ENCODE measurements around the gene FAM204A. TPM values are rescaled to one million over a fixed set of nuclear protein-coding genes. Genes with fewer than 3 reads are reported as not detected.

FAM204A gene
- polyA plus RNA-seq, 2 donors = 22.1 to 37.6 TPM

- no peak overlapping the region for H3K27ac ChIP-seq (ENCODE audit: low read depth in 2 of 2, low read length in 1 of 2)
- no peaks in the 10 kb centered on the region for H3K36me3 ChIP-seq (ENCODE audit: control insufficient read depth in 2 of 2, insufficient read depth in 2 of 2, low read length in 1 of 2)
- H3K4me1 ChIP-seq (ENCODE audit: control insufficient read depth in 2 of 2, insufficient read depth in 2 of 2, low read length in 1 of 2) = no peaks in the 10 kb centered on the region
- H3K4me3 ChIP-seq (ENCODE audit: low read depth in 1 of 2, low read length in 2 of 2) = no peak overlapping the region
- WGBS, 2 donors = 92 to 95% methylated on average over 7 of the region's 7 CpGs
- no peaks in the 10 kb centered on the region for H3K27me3 ChIP-seq (ENCODE audit: control insufficient read depth in 1 of 2, insufficient read depth in 2 of 2, low read length in 2 of 2)
- H3K9me3 ChIP-seq (ENCODE audit: control insufficient read depth in 2 of 2, insufficient read depth in 1 of 2, low read depth in 1 of 2, low read length in 1 of 2) = no peaks in the 10 kb centered on the region
Observed at GRCh38 chr10:118298787-118299186, 43.3 kb downstream of the FAM204A start.

GRCh38 chr10:118291122-118291521, 51.0 kb downstream of the FAM204A start:
- Histone ChIP-seq H3K36me3 (ENCODE audit: control insufficient read depth in 2 of 2, insufficient read depth in 2 of 2, low read length in 1 of 2) (no peaks in the 10 kb centered on the region), H3K27ac (ENCODE audit: low read depth in 2 of 2, low read length in 1 of 2) (no peak overlapping the region), H3K9me3 (ENCODE audit: control insufficient read depth in 2 of 2, insufficient read depth in 1 of 2, low read depth in 1 of 2, low read length in 1 of 2) (no peaks in the 10 kb centered on the region), H3K4me1 (ENCODE audit: control insufficient read depth in 2 of 2, insufficient read depth in 2 of 2, low read length in 1 of 2) (no peaks in the 10 kb centered on the region), H3K27me3 (ENCODE audit: control insufficient read depth in 1 of 2, insufficient read depth in 2 of 2, low read length in 2 of 2) (no peaks in the 10 kb centered on the region), H3K4me3 (ENCODE audit: low read depth in 1 of 2, low read length in 2 of 2) (no peak overlapping the region)

DNA sequence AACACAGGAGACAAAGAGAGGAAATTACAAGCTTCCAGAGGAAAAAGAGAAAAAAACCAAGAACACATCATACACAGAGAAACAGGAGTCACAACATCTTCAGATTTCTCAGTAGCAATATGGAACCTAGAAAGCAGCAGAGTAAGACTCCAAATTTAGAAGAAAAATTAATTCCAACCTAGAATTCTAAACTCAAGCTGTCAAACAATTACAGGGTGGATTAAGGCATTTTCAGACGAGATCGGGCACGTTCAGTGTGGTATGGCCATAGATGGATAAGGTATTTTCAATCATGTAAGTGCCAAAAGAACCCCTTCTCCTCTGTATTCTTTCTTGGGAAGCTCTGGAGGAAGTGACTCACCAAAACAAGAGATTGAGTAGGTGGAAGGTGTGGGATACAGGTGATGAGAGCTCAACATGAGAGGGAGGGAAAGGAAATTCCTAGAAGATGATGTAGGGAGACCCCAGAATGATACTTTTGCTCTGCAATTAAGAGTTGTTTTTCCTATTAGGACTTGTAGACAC, 51.6 kb downstream of the FAM204A start:
- WGBS, 2 donors = 54 to 76% methylated on average over 3 of the region's 3 CpGs
- Histone ChIP-seq H3K9me3 (ENCODE audit: control insufficient read depth in 2 of 2, insufficient read depth in 1 of 2, low read depth in 1 of 2, low read length in 1 of 2) (no peaks in the 10 kb centered on the region), H3K27ac (ENCODE audit: low read depth in 2 of 2, low read length in 1 of 2) (no peak overlapping the region), H3K4me1 (ENCODE audit: control insufficient read depth in 2 of 2, insufficient read depth in 2 of 2, low read length in 1 of 2) (no peaks in the 10 kb centered on the region), H3K27me3 (ENCODE audit: control insufficient read depth in 1 of 2, insufficient read depth in 2 of 2, low read length in 2 of 2) (no peaks in the 10 kb centered on the region), H3K4me3 (ENCODE audit: low read depth in 1 of 2, low read length in 2 of 2) (no peak overlapping the region), H3K36me3 (ENCODE audit: control insufficient read depth in 2 of 2, insufficient read depth in 2 of 2, low read length in 1 of 2) (no peaks in the 10 kb centered on the region)

DNA sequence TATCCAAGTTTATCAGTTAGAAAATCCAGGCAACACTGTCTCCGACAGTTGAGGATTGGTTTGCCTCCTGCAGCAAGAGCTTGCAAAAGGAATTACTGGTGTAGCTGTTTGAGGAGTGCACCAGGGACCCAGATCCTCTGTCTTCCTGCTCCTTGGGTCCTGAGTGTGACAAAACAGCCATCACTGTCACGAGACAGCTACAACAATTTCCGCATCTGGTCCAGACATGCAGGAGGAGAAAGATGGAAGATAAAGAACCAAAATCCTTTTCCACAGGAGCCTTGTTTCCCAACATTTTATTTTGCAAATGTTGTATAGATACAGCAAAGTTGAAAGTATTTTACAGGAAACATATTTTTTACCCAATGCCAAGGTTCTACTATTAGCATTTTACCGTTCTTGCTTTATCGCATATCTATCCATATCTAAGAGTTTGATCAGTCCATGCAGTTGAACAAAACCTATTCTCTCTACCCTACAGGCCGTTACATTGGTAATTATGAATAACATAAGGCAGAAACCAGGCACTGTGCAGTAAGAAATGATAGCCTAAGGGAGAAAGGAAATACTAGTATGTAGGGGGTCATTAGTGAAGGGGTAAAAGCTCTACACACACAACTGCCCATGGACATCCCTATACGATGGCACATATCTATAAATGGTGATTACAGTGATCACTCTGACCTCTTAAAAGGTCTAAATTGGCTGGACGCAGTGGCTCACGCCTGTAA, 54.9 kb downstream of the FAM204A start:
- WGBS, 2 donors = 89 to 92% methylated on average over 9 of the region's 9 CpGs
- H3K27me3 ChIP-seq (ENCODE audit: control insufficient read depth in 1 of 2, insufficient read depth in 2 of 2, low read length in 2 of 2) = no peaks in the 10 kb centered on the region
- H3K4me1 ChIP-seq (ENCODE audit: control insufficient read depth in 2 of 2, insufficient read depth in 2 of 2, low read length in 1 of 2) = no peaks in the 10 kb centered on the region
- no peak overlapping the region for H3K4me3 ChIP-seq (ENCODE audit: low read depth in 1 of 2, low read length in 2 of 2)
- no peaks in the 10 kb centered on the region for H3K36me3 ChIP-seq (ENCODE audit: control insufficient read depth in 2 of 2, insufficient read depth in 2 of 2, low read length in 1 of 2)
- H3K27ac ChIP-seq (ENCODE audit: low read depth in 2 of 2, low read length in 1 of 2) = no peak overlapping the region
- H3K9me3 ChIP-seq (ENCODE audit: control insufficient read depth in 2 of 2, insufficient read depth in 1 of 2, low read depth in 1 of 2, low read length in 1 of 2) = no peaks in the 10 kb centered on the region

- no peaks in the 10 kb centered on the region for H3K36me3 ChIP-seq (ENCODE audit: control insufficient read depth in 2 of 2, insufficient read depth in 2 of 2, low read length in 1 of 2)
- no peak overlapping the region for H3K27ac ChIP-seq (ENCODE audit: low read depth in 2 of 2, low read length in 1 of 2)
- 63 to 70% methylated on average over 17 of the region's 17 CpGs for WGBS, 2 donors
- H3K4me1 ChIP-seq (ENCODE audit: control insufficient read depth in 2 of 2, insufficient read depth in 2 of 2, low read length in 1 of 2) = no peaks in the 10 kb centered on the region
- H3K27me3 ChIP-seq (ENCODE audit: control insufficient read depth in 1 of 2, insufficient read depth in 2 of 2, low read length in 2 of 2) = no peaks in the 10 kb centered on the region
- no peak overlapping the region for H3K4me3 ChIP-seq (ENCODE audit: low read depth in 1 of 2, low read length in 2 of 2)
- H3K9me3 ChIP-seq (ENCODE audit: control insufficient read depth in 2 of 2, insufficient read depth in 1 of 2, low read depth in 1 of 2, low read length in 1 of 2) = no peaks in the 10 kb centered on the region
Observed at GRCh38 chr10:118286051-118286838, 55.9 kb downstream of the FAM204A start.

DNA sequence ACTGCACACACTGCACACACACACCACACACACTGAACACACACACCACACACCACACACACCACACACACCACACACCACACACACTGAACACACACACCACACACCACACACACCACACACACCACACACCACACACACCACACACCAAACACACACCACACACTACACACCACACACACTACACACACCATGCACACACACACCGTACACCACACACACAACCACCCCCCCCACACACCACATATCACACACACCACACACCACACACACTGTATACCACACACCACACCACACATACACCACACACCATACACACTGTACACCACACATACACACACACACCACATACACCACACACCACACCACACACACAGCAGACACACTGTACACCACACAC, 59.5 kb downstream of the FAM204A start:
- WGBS, 2 donors = 96 to 100% methylated on average over 1 of the region's 1 CpG
- H3K27ac ChIP-seq (ENCODE audit: low read depth in 2 of 2, low read length in 1 of 2) = no peak overlapping the region
- no peaks in the 10 kb centered on the region for H3K36me3 ChIP-seq (ENCODE audit: control insufficient read depth in 2 of 2, insufficient read depth in 2 of 2, low read length in 1 of 2)
- H3K4me3 ChIP-seq (ENCODE audit: low read depth in 1 of 2, low read length in 2 of 2) = no peak overlapping the region
- no peaks in the 10 kb centered on the region for H3K4me1 ChIP-seq (ENCODE audit: control insufficient read depth in 2 of 2, insufficient read depth in 2 of 2, low read length in 1 of 2)
- H3K27me3 ChIP-seq (ENCODE audit: control insufficient read depth in 1 of 2, insufficient read depth in 2 of 2, low read length in 2 of 2) = no peaks in the 10 kb centered on the region
- peaks cover 0 to 6% of the 10 kb centered on the region in 2 donors for H3K9me3 ChIP-seq (ENCODE audit: control insufficient read depth in 2 of 2, insufficient read depth in 1 of 2, low read depth in 1 of 2, low read length in 1 of 2)

- H3K27me3 ChIP-seq (ENCODE audit: control insufficient read depth in 1 of 2, insufficient read depth in 2 of 2, low read length in 2 of 2) = no peaks in the 10 kb centered on the region
- H3K4me3 ChIP-seq (ENCODE audit: low read depth in 1 of 2, low read length in 2 of 2) = no peak overlapping the region
- no peaks in the 10 kb centered on the region for H3K4me1 ChIP-seq (ENCODE audit: control insufficient read depth in 2 of 2, insufficient read depth in 2 of 2, low read length in 1 of 2)
- H3K27ac ChIP-seq (ENCODE audit: low read depth in 2 of 2, low read length in 1 of 2) = no peak overlapping the region
- H3K36me3 ChIP-seq (ENCODE audit: control insufficient read depth in 2 of 2, insufficient read depth in 2 of 2, low read length in 1 of 2) = no peaks in the 10 kb centered on the region
- H3K9me3 ChIP-seq (ENCODE audit: control insufficient read depth in 2 of 2, insufficient read depth in 1 of 2, low read depth in 1 of 2, low read length in 1 of 2) = peaks cover 0 to 7% of the 10 kb centered on the region in 2 donors
Observed at GRCh38 chr10:118278649-118279048, 63.5 kb downstream of the FAM204A start.

DNA sequence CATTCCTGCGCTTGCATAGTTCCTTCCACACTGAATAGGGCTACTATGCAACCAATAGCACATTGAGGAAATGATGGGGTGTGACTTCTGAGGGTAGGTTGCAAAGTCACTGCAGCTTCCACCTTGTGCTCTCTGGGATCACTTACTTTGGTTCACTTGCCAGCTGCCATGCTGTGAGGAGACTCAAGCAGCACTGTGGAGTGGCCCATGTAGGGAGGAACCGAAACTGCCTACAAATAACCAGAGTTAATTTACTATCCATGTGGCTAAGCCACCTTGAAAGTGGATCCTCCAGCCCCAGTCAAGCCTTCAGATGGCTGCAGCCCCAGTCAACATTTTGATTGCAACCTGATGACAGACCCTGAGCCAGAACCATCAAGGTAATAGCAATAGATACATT, 64.3 kb downstream of the FAM204A start:
- no peak overlapping the region for H3K4me3 ChIP-seq (ENCODE audit: low read depth in 1 of 2, low read length in 2 of 2)
- H3K4me1 ChIP-seq (ENCODE audit: control insufficient read depth in 2 of 2, insufficient read depth in 2 of 2, low read length in 1 of 2) = no peaks in the 10 kb centered on the region
- 94 to 98% methylated on average over 2 of the region's 2 CpGs for WGBS, 2 donors
- H3K27ac ChIP-seq (ENCODE audit: low read depth in 2 of 2, low read length in 1 of 2) = no peak overlapping the region
- H3K36me3 ChIP-seq (ENCODE audit: control insufficient read depth in 2 of 2, insufficient read depth in 2 of 2, low read length in 1 of 2) = no peaks in the 10 kb centered on the region
- H3K27me3 ChIP-seq (ENCODE audit: control insufficient read depth in 1 of 2, insufficient read depth in 2 of 2, low read length in 2 of 2) = no peaks in the 10 kb centered on the region
- H3K9me3 ChIP-seq (ENCODE audit: control insufficient read depth in 2 of 2, insufficient read depth in 1 of 2, low read depth in 1 of 2, low read length in 1 of 2) = peaks cover 0 to 7% of the 10 kb centered on the region in 2 donors

DNA sequence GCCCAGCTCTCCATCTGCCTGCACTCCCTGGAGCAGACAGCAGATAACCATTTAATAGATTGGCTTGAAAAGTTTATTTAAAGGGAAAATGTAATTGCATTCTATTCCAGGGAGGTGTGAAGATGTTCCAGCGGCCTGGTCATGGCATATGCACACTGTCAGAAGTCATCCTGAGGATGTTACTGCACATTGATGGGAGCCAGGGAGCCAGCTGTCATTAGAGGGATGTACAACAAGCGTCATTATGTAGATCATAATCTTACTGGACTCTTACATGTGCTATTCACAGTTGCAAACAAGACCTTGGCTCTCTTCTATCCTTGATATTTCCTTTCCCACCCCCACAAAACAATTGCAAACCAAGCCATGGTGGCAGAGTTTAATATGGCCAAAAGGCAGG, 65.4 kb downstream of the FAM204A start:
- no peaks in the 10 kb centered on the region for H3K4me1 ChIP-seq (ENCODE audit: control insufficient read depth in 2 of 2, insufficient read depth in 2 of 2, low read length in 1 of 2)
- H3K36me3 ChIP-seq (ENCODE audit: control insufficient read depth in 2 of 2, insufficient read depth in 2 of 2, low read length in 1 of 2) = no peaks in the 10 kb centered on the region
- H3K4me3 ChIP-seq (ENCODE audit: low read depth in 1 of 2, low read length in 2 of 2) = no peak overlapping the region
- H3K27ac ChIP-seq (ENCODE audit: low read depth in 2 of 2, low read length in 1 of 2) = no peak overlapping the region
- peaks cover 0 to 7% of the 10 kb centered on the region in 2 donors for H3K9me3 ChIP-seq (ENCODE audit: control insufficient read depth in 2 of 2, insufficient read depth in 1 of 2, low read depth in 1 of 2, low read length in 1 of 2)
- WGBS, 2 donors = 64 to 71% methylated on average over 2 of the region's 2 CpGs
- H3K27me3 ChIP-seq (ENCODE audit: control insufficient read depth in 1 of 2, insufficient read depth in 2 of 2, low read length in 2 of 2) = peaks cover 0 to 2% of the 10 kb centered on the region in 2 donors

Measured in esophagus (tissue), 2 donors.